Measurements from ENCODE around the gene PRKCE.

PRKCE gene

DNA sequence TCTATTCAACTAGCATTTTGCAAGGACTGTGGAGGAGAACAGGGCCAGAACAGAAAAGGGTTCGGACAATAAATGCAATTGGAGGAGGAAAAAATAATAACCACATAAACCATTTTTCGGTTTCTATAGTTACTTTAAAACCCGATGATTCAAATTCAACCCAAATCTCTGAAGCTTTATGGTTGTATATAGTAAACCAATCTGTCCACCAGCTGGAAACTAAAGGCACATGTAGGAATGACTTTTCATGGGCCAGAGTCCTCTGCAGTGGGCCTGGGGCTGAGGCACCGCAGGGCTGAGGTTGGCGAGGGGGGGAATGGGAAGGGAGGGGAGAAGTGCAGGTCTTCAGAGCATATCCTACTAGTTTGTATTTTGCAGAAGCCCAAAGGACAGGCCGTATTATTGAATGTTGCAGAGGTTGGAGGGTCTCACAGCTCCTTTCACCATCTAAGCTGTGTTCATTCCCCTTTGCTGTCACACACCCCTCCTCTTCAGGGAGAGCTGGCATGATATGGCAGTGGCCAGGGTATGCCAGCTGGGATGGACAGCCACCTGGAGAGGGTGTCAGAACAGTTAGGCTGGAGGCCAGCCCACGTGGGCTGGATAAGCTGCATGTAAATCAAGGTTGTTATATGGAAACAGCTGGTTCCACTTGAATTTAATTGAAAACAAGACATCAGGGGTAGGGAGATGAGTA is 267.1 kb downstream of the PRKCE start:
- Histone ChIP-seq H3K4ac (ENCODE audit: low read depth in 1 of 2, low read length in 2 of 2) (no peak overlapping the region), H3K4me1 (ENCODE audit: control insufficient read depth, insufficient read depth, low read depth, low read length) (peaks cover 13% of the 10 kb centered on the region), H3K27me3 (ENCODE audit: control insufficient read depth in 1 of 2, insufficient read depth in 1 of 2, low read length in 2 of 2) (no peaks in the 10 kb centered on the region), H2BK5ac (ENCODE audit: low read depth, low read length, poor library complexity, severe bottlenecking) (no peak overlapping the region), H3K9ac (ENCODE audit: low read length) (no peak overlapping the region), H2BK120ac (ENCODE audit: low read depth, low read length) (no peak overlapping the region), H3K27ac (ENCODE audit: low read length, poor library complexity, severe bottlenecking) (no peak overlapping the region), H3K18ac (ENCODE audit: low read depth in 1 of 2, low read length in 2 of 2) (no peak overlapping the region), H2BK15ac (ENCODE audit: low read depth, poor library complexity, severe bottlenecking) (no peak overlapping the region), H4K91ac (ENCODE audit: low read length) (no peak overlapping the region), H3K9me3 (ENCODE audit: control insufficient read depth, low read length) (no peaks in the 10 kb centered on the region), H3K23ac (ENCODE audit: low read length in 2 of 2) (no peak overlapping the region), H3K79me1 (replicated peaks; ENCODE audit: low read length, poor library complexity, severe bottlenecking) (no peaks in the 10 kb centered on the region), H4K8ac (ENCODE audit: low read length) (no peak overlapping the region), H2AK5ac (ENCODE audit: low read length, severe bottlenecking) (no peak overlapping the region), H2BK12ac (ENCODE audit: low read length in 2 of 2) (no peak overlapping the region), H2AFZ (ENCODE audit: low read depth, low read length) (no peak overlapping the region), H3K36me3 (ENCODE audit: control insufficient read depth in 1 of 2, insufficient read depth in 2 of 2, low read depth in 1 of 2, low read length in 2 of 2) (no peaks in the 10 kb centered on the region), H3K4me3 (ENCODE audit: insufficient read depth in 1 of 2, low read depth in 1 of 2, low read length in 2 of 2) (no peak overlapping the region), H3K14ac (ENCODE audit: low read length in 2 of 2) (no peak overlapping the region), H3K4me2 (ENCODE audit: low read length, poor library complexity, severe bottlenecking) (no peak overlapping the region)
- DNase-seq: no peak
- WGBS: 92% methylated on average over 4 of the region's 7 CpGs

- Histone ChIP-seq H3K4ac (ENCODE audit: low read depth in 1 of 2, low read length in 2 of 2) (no peak overlapping the region), H3K79me1 (replicated peaks; ENCODE audit: low read length, poor library complexity, severe bottlenecking) (no peaks in the 10 kb centered on the region), H3K27ac (ENCODE audit: low read length, poor library complexity, severe bottlenecking) (no peak overlapping the region), H2AK5ac (ENCODE audit: low read length, severe bottlenecking) (peak overlapping the region; percentile 12), H3K18ac (ENCODE audit: low read depth in 1 of 2, low read length in 2 of 2) (no peak overlapping the region), H3K14ac (ENCODE audit: low read length in 2 of 2) (no peak overlapping the region), H3K27me3 (ENCODE audit: control insufficient read depth in 1 of 2, insufficient read depth in 1 of 2, low read length in 2 of 2) (no peaks in the 10 kb centered on the region), H3K9ac (ENCODE audit: low read length) (no peak overlapping the region), H2BK15ac (ENCODE audit: low read depth, poor library complexity, severe bottlenecking) (no peak overlapping the region), H3K4me3 (ENCODE audit: insufficient read depth in 1 of 2, low read depth in 1 of 2, low read length in 2 of 2) (no peak overlapping the region), H3K4me1 (ENCODE audit: control insufficient read depth, insufficient read depth, low read depth, low read length) (peaks cover 14% of the 10 kb centered on the region), H2AFZ (ENCODE audit: low read depth, low read length) (no peak overlapping the region), H4K91ac (ENCODE audit: low read length) (no peak overlapping the region), H3K36me3 (ENCODE audit: control insufficient read depth in 1 of 2, insufficient read depth in 2 of 2, low read depth in 1 of 2, low read length in 2 of 2) (no peaks in the 10 kb centered on the region), H4K8ac (ENCODE audit: low read length) (no peak overlapping the region), H3K9me3 (ENCODE audit: control insufficient read depth, low read length) (no peaks in the 10 kb centered on the region), H3K23ac (ENCODE audit: low read length in 2 of 2) (no peak overlapping the region), H2BK12ac (ENCODE audit: low read length in 2 of 2) (no peak overlapping the region), H2BK5ac (ENCODE audit: low read depth, low read length, poor library complexity, severe bottlenecking) (no peak overlapping the region), H3K4me2 (ENCODE audit: low read length, poor library complexity, severe bottlenecking) (no peak overlapping the region), H2BK120ac (ENCODE audit: low read depth, low read length) (no peak overlapping the region)
- WGBS: 88% methylated on average over 6 of the region's 7 CpGs
- no peak for DNase-seq
Measured at GRCh38 chr2:45919160-45919650, 267.7 kb downstream of the PRKCE start.

DNA sequence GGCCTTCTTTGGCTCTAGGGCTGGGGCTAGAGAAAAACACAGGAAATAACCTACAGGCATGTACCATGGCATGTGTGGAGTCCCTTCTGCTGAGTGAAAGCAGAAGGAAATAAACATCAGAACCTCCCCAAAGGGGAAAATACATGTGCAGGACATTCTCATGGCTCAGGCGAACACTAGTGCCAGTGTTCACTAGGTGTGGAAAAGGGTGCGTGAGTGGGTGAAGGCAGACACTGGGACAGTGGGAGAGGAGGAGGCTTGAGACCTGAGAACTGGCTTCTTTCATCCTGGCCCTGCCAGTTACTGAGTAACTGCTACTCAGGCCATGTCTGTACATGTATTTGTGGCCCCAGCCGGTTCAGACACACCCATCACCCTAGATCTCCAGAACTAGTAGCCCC is 268.2 kb downstream of the PRKCE start:
- WGBS: 89% methylated on average over 3 of the region's 3 CpGs
- no peak overlapping the region for H3K23ac ChIP-seq (ENCODE audit: low read length in 2 of 2)
- H2AFZ ChIP-seq (ENCODE audit: low read depth, low read length): no peak overlapping the region
- no peaks in the 10 kb centered on the region for H3K79me1 ChIP-seq (replicated peaks; ENCODE audit: low read length, poor library complexity, severe bottlenecking)
- H2AK5ac ChIP-seq (ENCODE audit: low read length, severe bottlenecking): peak overlapping the region; percentile 12
- no peak overlapping the region for H3K9ac ChIP-seq (ENCODE audit: low read length)
- no peak overlapping the region for H2BK15ac ChIP-seq (ENCODE audit: low read depth, poor library complexity, severe bottlenecking)
- peak overlapping the region in 1 of 2 experiments; percentile 68 for H3K14ac ChIP-seq (ENCODE audit: low read length in 2 of 2)
- H2BK12ac ChIP-seq (ENCODE audit: low read length in 2 of 2): no peak overlapping the region
- no peak overlapping the region for H3K4me2 ChIP-seq (ENCODE audit: low read length, poor library complexity, severe bottlenecking)
- no peak for DNase-seq
- H3K27ac ChIP-seq (ENCODE audit: low read length, poor library complexity, severe bottlenecking): no peak overlapping the region
- no peak overlapping the region for H3K4me3 ChIP-seq (ENCODE audit: insufficient read depth in 1 of 2, low read depth in 1 of 2, low read length in 2 of 2)
- no peak overlapping the region for H4K8ac ChIP-seq (ENCODE audit: low read length)
- no peak overlapping the region for H2BK120ac ChIP-seq (ENCODE audit: low read depth, low read length)
- no peak overlapping the region for H4K91ac ChIP-seq (ENCODE audit: low read length)
- H3K9me3 ChIP-seq (ENCODE audit: control insufficient read depth, low read length): no peaks in the 10 kb centered on the region
- no peak overlapping the region for H2BK5ac ChIP-seq (ENCODE audit: low read depth, low read length, poor library complexity, severe bottlenecking)
- no peak overlapping the region for H3K4ac ChIP-seq (ENCODE audit: low read depth in 1 of 2, low read length in 2 of 2)
- no peak overlapping the region for H3K18ac ChIP-seq (ENCODE audit: low read depth in 1 of 2, low read length in 2 of 2)
- no peaks in the 10 kb centered on the region for H3K27me3 ChIP-seq (ENCODE audit: control insufficient read depth in 1 of 2, insufficient read depth in 1 of 2, low read length in 2 of 2)
- no peaks in the 10 kb centered on the region for H3K36me3 ChIP-seq (ENCODE audit: control insufficient read depth in 1 of 2, insufficient read depth in 2 of 2, low read depth in 1 of 2, low read length in 2 of 2)
- H3K4me1 ChIP-seq (ENCODE audit: control insufficient read depth, insufficient read depth, low read depth, low read length): peaks cover 14% of the 10 kb centered on the region

GRCh38 chr2:45921921-45922320 is 270.4 kb downstream of the PRKCE start:
- Histone ChIP-seq H2BK5ac (ENCODE audit: low read depth, low read length, poor library complexity, severe bottlenecking) (no peak overlapping the region), H3K36me3 (ENCODE audit: control insufficient read depth in 1 of 2, insufficient read depth in 2 of 2, low read depth in 1 of 2, low read length in 2 of 2) (no peaks in the 10 kb centered on the region), H3K9me3 (ENCODE audit: control insufficient read depth, low read length) (no peaks in the 10 kb centered on the region), H3K79me1 (replicated peaks; ENCODE audit: low read length, poor library complexity, severe bottlenecking) (peaks cover 2% of the 10 kb centered on the region), H3K23ac (ENCODE audit: low read length in 2 of 2) (no peak overlapping the region), H2AFZ (ENCODE audit: low read depth, low read length) (no peak overlapping the region), H3K14ac (ENCODE audit: low read length in 2 of 2) (no peak overlapping the region), H3K4me1 (ENCODE audit: control insufficient read depth, insufficient read depth, low read depth, low read length) (peaks cover 14% of the 10 kb centered on the region), H3K4me2 (ENCODE audit: low read length, poor library complexity, severe bottlenecking) (no peak overlapping the region), H3K27me3 (ENCODE audit: control insufficient read depth in 1 of 2, insufficient read depth in 1 of 2, low read length in 2 of 2) (no peaks in the 10 kb centered on the region), H4K8ac (ENCODE audit: low read length) (no peak overlapping the region), H2BK12ac (ENCODE audit: low read length in 2 of 2) (no peak overlapping the region), H3K4ac (ENCODE audit: low read depth in 1 of 2, low read length in 2 of 2) (no peak overlapping the region), H3K4me3 (ENCODE audit: insufficient read depth in 1 of 2, low read depth in 1 of 2, low read length in 2 of 2) (no peak overlapping the region), H2AK5ac (ENCODE audit: low read length, severe bottlenecking) (no peak overlapping the region), H3K18ac (ENCODE audit: low read depth in 1 of 2, low read length in 2 of 2) (no peak overlapping the region), H3K9ac (ENCODE audit: low read length) (no peak overlapping the region), H2BK120ac (ENCODE audit: low read depth, low read length) (no peak overlapping the region), H4K91ac (ENCODE audit: low read length) (no peak overlapping the region), H3K27ac (ENCODE audit: low read length, poor library complexity, severe bottlenecking) (no peak overlapping the region), H2BK15ac (ENCODE audit: low read depth, poor library complexity, severe bottlenecking) (no peak overlapping the region)
- no peak for DNase-seq

Data from mesenchymal stem cell (in vitro differentiated cells and primary cell).